H1 (cell line): ENCODE measurements around the gene GRB7. TPM values are rescaled to one million over a fixed set of nuclear protein-coding genes. Genes with fewer than 3 reads are reported as not detected.

Source experiments
- CTCF ChIA-PET: fragments of 300-600 bp; sonication (Branson Sonifier 250); formaldehyde crosslinking; loops from one replicate; lab custom pipeline; 2021; ENCODE audit not compliant: partially characterized antibody; lab: Charles Lee
- POLR2A ChIA-PET: fragments of 300-600 bp; sonication (Branson Sonifier 250); formaldehyde crosslinking; loops from one replicate; lab custom pipeline; 2021; ENCODE audit warnings: inconsistent platforms; ENCODE audit not compliant: partially characterized antibody; lab: Charles Lee
- DNase-seq, 2 experiments: peaks; one replicate each; pipeline versions ENCODE4 v3.0.0 to v3.0.0-alpha.2; 2010 to 2022; ENCODE audit warnings: low spot score in 2 of 2, low read depth in 1 of 2, mixed read lengths in 1 of 2
- FAIRE-seq: peaks from 2 replicates; lab custom pipeline; 2011; peaks lifted over from hg19 to GRCh38; lab: Jason Lieb, UNC
- H2AFZ ChIP-seq: 2 replicates; pipeline ENCODE4 v1.8.1; 2012; ENCODE audit warnings: low read length, inconsistent platforms
- H2AK5ac ChIP-seq: 2 replicates; pipeline ENCODE4 v1.6.1; 2013; ENCODE audit warnings: low read depth, low read length
- H2BK120ac ChIP-seq: replicated peaks from 2 replicates; pipeline ENCODE3; 2013; ENCODE audit warnings: low read depth, low read length, inconsistent platforms
- H2BK12ac ChIP-seq: 2 replicates; pipeline ENCODE4 v1.6.1; 2013; ENCODE audit warnings: low read depth, low read length
- H2BK15ac ChIP-seq: 2 replicates; pipeline ENCODE4 v1.6.1; 2013; ENCODE audit warnings: low read length
- H2BK20ac ChIP-seq: 2 replicates; pipeline ENCODE4 v1.6.1; 2013; ENCODE audit warnings: low read length
- H2BK5ac ChIP-seq: 2 replicates; pipeline ENCODE4 v1.6.1; 2013; ENCODE audit warnings: low read depth, low read length
- H3K14ac ChIP-seq: 2 replicates; pipeline ENCODE4 v1.6.1; 2013; ENCODE audit warnings: inconsistent platforms; ENCODE audit not compliant: insufficient read length
- H3K18ac ChIP-seq: 2 replicates; pipeline ENCODE4 v1.6.1; 2013; ENCODE audit warnings: low read length; ENCODE audit errors: extremely low read depth
- H3K23ac ChIP-seq: 2 replicates; pipeline ENCODE4 v1.6.1; 2013; ENCODE audit warnings: inconsistent platforms; ENCODE audit not compliant: insufficient read length
- H3K23me2 ChIP-seq: 2 replicates; pipeline ENCODE4 v1.6.1; 2013; ENCODE audit warnings: low read depth, low read length
- H3K27ac ChIP-seq: 2 replicates; pipeline ENCODE4 v1.6.1; 2011; ENCODE audit warnings: low read depth, low read length, inconsistent platforms
- H3K27me3 ChIP-seq, 4 experiments: replicated peaks in 1 of 4; 1 replicate in 1 of 4; 2 replicates in 3 of 4; pipeline versions ENCODE4 v1.6.1 to v1.8.1; 2011 to 2013; ENCODE audit warnings: low read length in 3 of 4, mild to moderate bottlenecking in 3 of 4, inconsistent platforms in 2 of 4, mixed read lengths in 2 of 4, moderate library complexity in 1 of 4; ENCODE audit not compliant: control insufficient read depth in 3 of 4, insufficient read depth in 3 of 4; ENCODE audit errors: extremely low read depth in 1 of 4
- H3K36me3 ChIP-seq, 4 experiments: 2 replicates each; pipeline versions ENCODE4 v1.6.1 to v1.8.1; 2011 to 2013; ENCODE audit warnings: mild to moderate bottlenecking in 4 of 4, low read length in 3 of 4, moderate library complexity in 2 of 4, control low read depth in 1 of 4, inconsistent platforms in 1 of 4; ENCODE audit not compliant: insufficient read depth in 4 of 4, control insufficient read depth in 2 of 4
- H3K4ac ChIP-seq: replicated peaks from 2 replicates; pipeline ENCODE3; 2013; ENCODE audit warnings: low read length, low read depth, mixed read lengths, inconsistent platforms; ENCODE audit not compliant: insufficient read length
- H3K4me1 ChIP-seq, 4 experiments: replicated peaks in 1 of 4; 1 replicate in 1 of 4; 2 replicates in 3 of 4; pipeline versions ENCODE4 v1.6.1 to v1.8.1; 2011 to 2013; ENCODE audit warnings: low read length in 3 of 4, inconsistent platforms in 2 of 4, mixed read lengths in 1 of 4; ENCODE audit not compliant: insufficient read depth in 4 of 4, control insufficient read depth in 3 of 4
- H3K4me2 ChIP-seq, 2 experiments: 2 replicates each; pipeline versions ENCODE4 v1.6.1 to v1.8.1; 2011 to 2013; ENCODE audit warnings: low read depth in 2 of 2, low read length in 2 of 2, control low read depth in 1 of 2, inconsistent platforms in 1 of 2, mild to moderate bottlenecking in 1 of 2; ENCODE audit not compliant: insufficient read depth in 1 of 2
- H3K4me3 ChIP-seq, 4 experiments: fragments of 200-600, 300-600 bp in 1 of 4; sonication (generic), shearing (Covaris generic), sonication (Bioruptor Twin) in 1 of 4; 2 replicates each; pipeline versions ENCODE4 v1.5.1 to v1.8.1; 2011 to 2016; ENCODE audit warnings: low read length in 4 of 4, low read depth in 3 of 4, control low read depth in 2 of 4, inconsistent platforms in 2 of 4, mild to moderate bottlenecking in 2 of 4, mixed read lengths in 1 of 4, moderate library complexity in 1 of 4; ENCODE audit not compliant: insufficient read depth in 2 of 4; ENCODE audit errors: extremely low read depth in 1 of 4
- H3K56ac ChIP-seq: replicated peaks from 2 replicates; pipeline ENCODE3; 2013; ENCODE audit warnings: low read depth, mild to moderate bottlenecking, mixed read lengths, low read length, inconsistent platforms; ENCODE audit not compliant: insufficient read length
- H3K79me1 ChIP-seq: 2 replicates; pipeline ENCODE4 v1.6.1; 2013; ENCODE audit warnings: low read depth, low read length, control low read depth
- H3K79me2 ChIP-seq, 2 experiments: 2 replicates each; pipeline versions ENCODE4 v1.6.1 to v1.8.1; 2012 to 2013; ENCODE audit warnings: low read length in 2 of 2, mild to moderate bottlenecking in 2 of 2, inconsistent platforms in 1 of 2; ENCODE audit not compliant: insufficient read depth in 2 of 2, control insufficient read depth in 1 of 2
- H3K9ac ChIP-seq, 4 experiments: replicated peaks in 1 of 4; 1 replicate in 1 of 4; 2 replicates in 3 of 4; pipeline versions ENCODE4 v1.6.1 to v1.8.1; 2011 to 2013; ENCODE audit warnings: low read depth in 3 of 4, low read length in 3 of 4, control low read depth in 2 of 4, mild to moderate bottlenecking in 2 of 4, moderate library complexity in 2 of 4, inconsistent platforms in 1 of 4; ENCODE audit errors: extremely low read depth in 1 of 4
- H3K9me3 ChIP-seq, 2 experiments: 2 replicates each; pipeline versions ENCODE4 v1.6.1 to v1.8.1; 2012 to 2013; ENCODE audit warnings: mild to moderate bottlenecking in 2 of 2, moderate library complexity in 2 of 2, control low read depth in 1 of 2, inconsistent platforms in 1 of 2, low read depth in 1 of 2, low read length in 1 of 2, mixed read lengths in 1 of 2; ENCODE audit not compliant: insufficient read depth in 2 of 2
- H4K20me1 ChIP-seq, 2 experiments: replicated peaks in 1 of 2; 2 replicates each; pipeline versions ENCODE3 to v1.8.1; 2011 to 2013; ENCODE audit warnings: inconsistent platforms in 2 of 2, low read length in 2 of 2, mild to moderate bottlenecking in 1 of 2; ENCODE audit not compliant: insufficient read depth in 2 of 2, control insufficient read depth in 1 of 2
- H4K5ac ChIP-seq: 2 replicates; pipeline ENCODE4 v1.6.1; 2013; ENCODE audit warnings: low read length, low read depth, mixed read lengths, inconsistent platforms; ENCODE audit not compliant: insufficient read length
- H4K8ac ChIP-seq: 2 replicates; pipeline ENCODE4 v1.8.0; 2013; ENCODE audit warnings: mild to moderate bottlenecking, moderate library complexity, low read length, inconsistent platforms; ENCODE audit not compliant: insufficient read depth; ENCODE audit errors: extremely low read depth
- H4K91ac ChIP-seq: replicated peaks from 2 replicates; pipeline ENCODE3; 2013; ENCODE audit warnings: low read length, mixed read lengths, inconsistent platforms; ENCODE audit not compliant: insufficient read length
- BRCA1 ChIP-seq: IDR thresholded peaks from 2 replicates; pipeline ENCODE4 v1.6.1; 2012; ENCODE audit warnings: low read depth, low read length, improper control_type of control experiment
- E2F6 ChIP-seq: IDR thresholded peaks from 2 replicates; pipeline ENCODE4 v1.6.1; 2012; ENCODE audit warnings: inconsistent platforms
- EP300 ChIP-seq, 2 experiments: IDR thresholded peaks; 1 replicate in 1 of 2; 2 replicates in 1 of 2; pipeline ENCODE4 v1.6.1; 2011 to 2012; ENCODE audit warnings: low read depth in 2 of 2, low read length in 2 of 2, mild to moderate bottlenecking in 2 of 2, borderline replicate concordance in 1 of 2, inconsistent platforms in 1 of 2, moderate library complexity in 1 of 2
- JUN ChIP-seq: IDR thresholded peaks from 2 replicates; pipeline ENCODE4 v1.6.1; 2011; ENCODE audit warnings: low read depth, mild to moderate bottlenecking, improper control_type of control experiment, low read length
- KDM5A ChIP-seq: fragments of 200-600 bp; IDR thresholded peaks from 2 replicates; pipeline ENCODE4 v1.7.1; 2012; ENCODE audit warnings: mild to moderate bottlenecking, low read length, inconsistent platforms, mixed read lengths
- NANOG ChIP-seq: IDR thresholded peaks from 2 replicates; pipeline ENCODE4 v1.6.1; 2011; ENCODE audit warnings: low read length, low read depth, mild to moderate bottlenecking, inconsistent platforms; ENCODE audit not compliant: insufficient read depth, poor library complexity, severe bottlenecking
- POLR2A ChIP-seq, 2 experiments: IDR thresholded peaks; 1 replicate in 1 of 2; 2 replicates in 1 of 2; pipeline ENCODE4 v1.6.1; 2011; ENCODE audit warnings: low read depth in 2 of 2, low read length in 2 of 2, mild to moderate bottlenecking in 2 of 2; ENCODE audit errors: control extremely low read depth in 1 of 2
- RAD21 ChIP-seq, 2 experiments: IDR thresholded peaks in 1 of 2; conservative IDR thresholded peaks in 1 of 2; 2 replicates each; pipeline ENCODE4 v1.6.1; 2011; ENCODE audit warnings: low read depth in 2 of 2, low read length in 2 of 2, improper control_type of control experiment in 1 of 2, inconsistent platforms in 1 of 2, mild to moderate bottlenecking in 1 of 2, moderate library complexity in 1 of 2
- SIN3A ChIP-seq, 2 experiments: IDR thresholded peaks in 1 of 2; conservative IDR thresholded peaks in 1 of 2; 2 replicates each; pipeline ENCODE4 v1.6.1; 2011 to 2012; ENCODE audit warnings: low read length in 2 of 2, improper control_type of control experiment in 1 of 2, low read depth in 1 of 2, mild to moderate bottlenecking in 1 of 2
- SIX5 ChIP-seq: IDR thresholded peaks from 2 replicates; pipeline ENCODE4 v1.6.1; 2011; ENCODE audit warnings: mild to moderate bottlenecking, low read depth, low read length
- SP4 ChIP-seq: IDR thresholded peaks from 2 replicates; pipeline ENCODE4 v1.6.1; 2012; ENCODE audit warnings: low read length, inconsistent platforms
- WGBS, 2 experiments: shearing (Covaris generic) in 1 of 2; methylation state at CpG; one replicate each; pipeline versions ENCODE4 v1.1.6 to v1.1.7; 2013 to 2015; ENCODE audit warnings: low lambda C conversion rate in 2 of 2, mixed read lengths in 2 of 2, inconsistent platforms in 1 of 2, low coverage in 1 of 2, missing lambda C conversion rate in 1 of 2; ENCODE audit not compliant: insufficient replicate concordance in 2 of 2, insufficient coverage in 1 of 2, insufficient read length in 1 of 2; ENCODE audit errors: extremely low coverage in 1 of 2, missing lambda C conversion rate in 1 of 2; 5-methylcytosine and 5-hydroxymethylcytosine counted together
- polyA plus RNA-seq, 7 experiments: library from polyadenylated mRNA; depleted of rRNA in 3 of 7; stranded (reverse) in 5 of 7; unstranded in 2 of 7; fragments of >200 nt in 5 of 7; fragments of 200-250 nt in 2 of 7; gene quantifications; 1 replicate in 5 of 7; 2 replicates in 1 of 7; 4 replicates in 1 of 7; pipeline versions ENCODE4 v1.2.1 to v1.2.3, GENCODE V29; 2011 to 2013; ENCODE audit warnings: missing spikeins in 2 of 7, mixed read lengths in 2 of 7
- total RNA-seq: library from RNA; stranded (reverse); fragmentation: NEBNext Ultra II Directional; extraction: Animal tissue kit (Norgen Biotek cat#: 25700); gene quantifications from 2 replicates; pipeline ENCODE4 v1.2.1, GENCODE V29; 2021

GRB7 gene
- total and polyA plus RNA-seq, 2 of the 8 experiments (the other 6 are each of a cell fraction or from before 2014, with no cell fraction given) = 32.2 to 41.5 TPM

- Histone ChIP-seq H3K27ac (no peak overlapping the region), H3K18ac (no peak overlapping the region), H3K14ac (no peak overlapping the region), H3K4me2 (no peak overlapping the region), H3K4me3 (no peak overlapping the region), H4K20me1 (peaks cover 10 to 13% of the 10 kb centered on the region in 2 experiments), H3K23ac (no peak overlapping the region), H3K56ac (no peak overlapping the region), H3K9me3 (no peaks in the 10 kb centered on the region), H4K8ac (no peak overlapping the region; the same call in 1 of the 2 replicates), H4K5ac (no peak overlapping the region), H2BK5ac (no peak overlapping the region), H3K79me1 (peaks cover 2% of the 10 kb centered on the region), H2BK12ac (no peak overlapping the region), H3K36me3 (peaks cover 38 to 80% (median 63%) of the 10 kb centered on the region in 4 experiments), H3K4ac (no peak overlapping the region), H3K23me2 (no peaks in the 10 kb centered on the region), H3K27me3 (no peaks in the 10 kb centered on the region), H3K79me2 (no peaks in the 10 kb centered on the region; a peak in 1 of 4 replicates), H2AFZ (no peak overlapping the region), H2AK5ac (no peak overlapping the region), H2BK120ac (no peak overlapping the region), H2BK20ac (no peak overlapping the region), H2BK15ac (no peak overlapping the region), H3K4me1 (peaks cover 0 to 7% (median 4%) of the 10 kb centered on the region in 4 experiments; a peak in 6 of 7 replicates), H3K9ac (no peak overlapping the region), H4K91ac (no peak overlapping the region)
- DNase-seq (no peak), FAIRE-seq (no peak)
- 92% methylated on average over 7 of the region's 7 CpGs; no CpG with 5 or more reads in 1 of the 2 experiments for WGBS, 2 experiments
- ChIA-PET CTCF (interaction anchor here (0.6 to 3.3 kb wide), 14 partner anchors 9 to 142 kb away, joined by 3 to 28 read pairs (median 4); partner anchors contain the start of genes MIEN1 and PNMT), POLR2A (interaction anchor here (0.8 to 3.8 kb wide), 10 partner anchors 9 to 48 kb away, joined by 3 to 34 read pairs (median 4); partner anchors contain the start of genes ERBB2, MIEN1 and PGAP3)
- TF ChIP-seq NANOG (no peak), BRCA1 (no peak), SIX5 (no peak), JUN (no peak), POLR2A (IDR thresholded peaks at IDR 0.05; ENCODE audit: control extremely low read depth in 1 of 2, low read depth in 2 of 2, low read length in 2 of 2) (no peak), E2F6 (no peak), EP300 (IDR thresholded peaks at IDR 0.05; ENCODE audit: borderline replicate concordance in 1 of 2, low read depth in 2 of 2, low read length in 2 of 2) (no peak), RAD21 (IDR thresholded peaks at IDR 0.05 in 1 of 2, conservative IDR thresholded peaks at IDR 0.05 in 1 of 2; ENCODE audit: low read depth in 2 of 2, low read length in 2 of 2) (no peak), KDM5A (no peak), SIN3A (conservative IDR thresholded peaks at IDR 0.05 in 1 of 2, IDR thresholded peaks at IDR 0.05 in 1 of 2; ENCODE audit: low read depth in 1 of 2, low read length in 2 of 2) (no peak), SP4 (no peak)
Observed at GRCh38 chr17:39719563-39720355, 18.0 kb upstream of the GRB7 start.
